Ishikawa (cell line): ENCODE results near the gene STK36.

Experiments used
- CEBPB ChIP-seq: IDR thresholded peaks from 2 replicates; pipeline ENCODE4 v1.6.1; 2012
- CREB1 ChIP-seq: IDR thresholded peaks from 2 replicates; pipeline ENCODE4 v1.6.1; 2012; ENCODE audit warnings: low read depth
- FOXM1 ChIP-seq: IDR thresholded peaks from 2 replicates; pipeline ENCODE4 v1.6.1; 2012; ENCODE audit warnings: low read depth, borderline replicate concordance
- TAF1 ChIP-seq: IDR thresholded peaks from 2 replicates; pipeline ENCODE4 v1.6.1; 2012; ENCODE audit warnings: low read depth, mild to moderate bottlenecking
- YY1 ChIP-seq: IDR thresholded peaks from 2 replicates; pipeline ENCODE4 v1.6.1; 2012; ENCODE audit warnings: low read depth

GRCh38 chr2:218638372-218638771 is 33.5 kb upstream of the STK36 start:
- TF ChIP-seq TAF1, result no peak
- no peak for TF ChIP-seq FOXM1
- no peak for TF ChIP-seq YY1
- TF ChIP-seq CEBPB, result no peak
- TF ChIP-seq CREB1, result no peak
